Keratinocyte (primary cell): ENCODE results near the gene FKBP5. TPM values are rescaled to one million over a fixed set of nuclear protein-coding genes. Genes with fewer than 3 reads are reported as not detected.

Source experiments
- DNase-seq: peaks from one replicate; pipeline ENCODE4 v3.0.0-alpha.2; 2011; ENCODE audit warnings: low read depth, missing footprints, low spot score
- FAIRE-seq: peaks from 2 replicates; lab custom pipeline; 2011; peaks lifted over from hg19 to GRCh38; lab: Jason Lieb, UNC
- H2AFZ ChIP-seq: 2 replicates; pipeline ENCODE4 v1.6.0; 2012; ENCODE audit warnings: low read length, control low read depth, inconsistent platforms; ENCODE audit not compliant: control insufficient read depth
- H3K27ac ChIP-seq: 2 replicates; pipeline ENCODE4 v1.5.1; 2011; ENCODE audit warnings: low read length; ENCODE audit not compliant: control insufficient read depth, insufficient read depth
- H3K27me3 ChIP-seq: 3 replicates; pipeline ENCODE4 v1.6.0; 2011; ENCODE audit warnings: low read length; ENCODE audit not compliant: control insufficient read depth, insufficient read depth; ENCODE audit errors: extremely low read depth
- H3K36me3 ChIP-seq, 2 experiments: 2 replicates in 1 of 2; 3 replicates in 1 of 2; pipeline ENCODE4 v1.5.1; 2011; ENCODE audit warnings: low read length in 2 of 2, mild to moderate bottlenecking in 1 of 2; ENCODE audit not compliant: control insufficient read depth in 2 of 2, insufficient read depth in 2 of 2; ENCODE audit errors: extremely low read depth in 1 of 2
- H3K4me1 ChIP-seq: 3 replicates; pipeline ENCODE4 v1.5.1; 2011; ENCODE audit warnings: low read length; ENCODE audit not compliant: control insufficient read depth, insufficient read depth; ENCODE audit errors: extremely low read depth
- H3K4me2 ChIP-seq: 3 replicates; pipeline ENCODE4 v1.6.0; 2011; ENCODE audit warnings: low read depth, low read length; ENCODE audit not compliant: control insufficient read depth, insufficient read depth; ENCODE audit errors: extremely low read depth
- H3K4me3 ChIP-seq, 3 experiments: fragments of 200-600 bp in 1 of 3; sonication (generic) in 1 of 3; 2 replicates in 2 of 3; 3 replicates in 1 of 3; pipeline ENCODE4 v1.5.1; 2011 to 2016; ENCODE audit warnings: low read length in 3 of 3, mild to moderate bottlenecking in 3 of 3, control low read depth in 2 of 3, inconsistent platforms in 1 of 3, low read depth in 1 of 3, mixed read lengths in 1 of 3, mixed run types in 1 of 3, moderate library complexity in 1 of 3; ENCODE audit not compliant: control insufficient read depth in 2 of 3, insufficient read depth in 2 of 3; ENCODE audit errors: extremely low read depth in 1 of 3
- H3K79me2 ChIP-seq: 2 replicates; pipeline ENCODE4 v1.6.0; 2012; ENCODE audit warnings: low read length; ENCODE audit not compliant: control insufficient read depth, insufficient read depth
- H3K9ac ChIP-seq: 3 replicates; pipeline ENCODE4 v1.6.0; 2011; ENCODE audit warnings: low read length; ENCODE audit not compliant: control insufficient read depth, insufficient read depth; ENCODE audit errors: extremely low read depth
- H3K9me1 ChIP-seq: 3 replicates; pipeline ENCODE4 v1.6.0; 2011; ENCODE audit warnings: low read length; ENCODE audit not compliant: control insufficient read depth, insufficient read depth; ENCODE audit errors: extremely low read depth
- H3K9me3 ChIP-seq: 2 replicates; pipeline ENCODE4 v1.5.1; 2012; ENCODE audit warnings: low read depth, low read length; ENCODE audit not compliant: control insufficient read depth
- H4K20me1 ChIP-seq: 3 replicates; pipeline ENCODE4 v1.6.0; 2011; ENCODE audit warnings: low read length; ENCODE audit not compliant: control insufficient read depth, insufficient read depth; ENCODE audit errors: extremely low read depth
- EZH2 ChIP-seq: IDR thresholded peaks from one replicate; pipeline ENCODE4 v1.6.1; 2012; ENCODE audit warnings: inconsistent platforms, mild to moderate bottlenecking, low read length, moderate library complexity
- dilution Hi-C: fragments of 300-500 bp; cut with MboI; formaldehyde crosslinking; loops from one replicate; pipeline ENCODE4 v1.7.0; 2020; ENCODE audit warnings: low sequenced_read_pairs; ENCODE audit not compliant: extremely low pct_ligation_motif_present
- polyA plus RNA-seq, 5 experiments: library from polyadenylated mRNA; depleted of rRNA in 3 of 5; stranded (reverse) in 3 of 5; stranded (forward) in 1 of 5; unstranded in 1 of 5; fragments of >200 nt; gene quantifications; 1 replicate in 1 of 5; 2 replicates in 3 of 5; 3 replicates in 1 of 5; pipeline versions ENCODE4 v1.2.1 to v1.2.3, GENCODE V29; 2011 to 2012; ENCODE audit warnings: missing spikeins in 2 of 5, low read depth in 1 of 5, low replicate concordance in 1 of 5
- TF ChIP-seq, protein P1 (sequence below), 3 experiments: IDR thresholded peaks in 1 of 3; conservative IDR thresholded peaks in 1 of 3; optimal IDR thresholded peaks in 1 of 3; 2 replicates in 2 of 3; 3 replicates in 1 of 3; pipeline versions ENCODE3 to v1.5.1; 2011; ENCODE audit warnings: low read length in 3 of 3, mild to moderate bottlenecking in 3 of 3, moderate library complexity in 2 of 3, control low read depth in 1 of 3, inconsistent platforms in 1 of 3; ENCODE audit not compliant: insufficient read depth in 2 of 3; ENCODE audit errors: extremely low read depth in 1 of 3

The FKBP5 gene
- polyA plus RNA-seq, 1 donor (not counting 4 experiments of a cell fraction or from before 2014, with no cell fraction given), result 88.3 TPM

DNA sequence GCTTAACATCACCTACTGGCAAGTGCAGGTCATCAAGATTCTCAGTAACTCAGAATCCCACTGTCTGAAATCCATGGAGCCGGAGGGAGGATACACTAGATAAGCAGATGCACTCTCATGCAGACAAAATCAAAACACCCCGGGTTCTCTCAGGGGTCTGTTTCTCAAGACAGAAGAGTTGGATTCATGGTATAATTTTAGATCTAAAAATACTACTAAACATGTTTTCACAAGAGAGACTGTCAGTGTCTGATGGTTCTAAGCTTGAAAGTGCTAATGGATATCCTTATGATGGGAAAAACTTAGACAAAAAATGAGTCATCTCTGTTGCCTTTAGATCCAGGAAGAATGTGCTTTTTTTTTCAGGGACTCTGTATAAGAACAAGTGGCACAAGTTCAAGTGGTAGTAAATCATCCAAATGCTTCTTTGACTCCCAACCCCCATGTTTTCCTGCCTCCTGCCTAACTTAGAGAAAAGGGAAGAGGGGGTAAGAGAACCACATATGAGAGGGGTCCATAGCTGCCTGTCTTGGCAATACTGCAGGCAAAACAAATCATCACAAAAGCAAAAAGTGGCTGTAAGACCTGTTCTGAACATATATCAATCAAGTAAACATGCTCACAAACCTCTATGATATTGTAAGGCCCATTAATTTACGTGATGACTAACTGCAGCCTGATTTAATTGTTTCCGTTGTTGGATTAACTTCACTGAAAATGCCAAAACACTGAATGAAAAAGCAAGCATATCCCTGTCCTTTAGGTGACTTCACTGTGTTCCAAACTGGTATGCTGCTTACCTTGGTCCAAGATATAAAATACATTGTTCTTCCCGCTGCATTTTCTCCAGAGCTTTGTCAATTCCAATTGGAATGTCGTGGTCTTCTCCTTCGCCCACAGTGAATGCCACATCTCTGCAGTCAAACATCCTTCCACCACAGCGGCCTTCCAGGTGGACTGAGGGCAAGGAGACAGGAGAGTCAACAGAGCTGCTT is 92.0 kb downstream of the FKBP5 start:
- no peak overlapping the region for H3K4me3 ChIP-seq
- peak overlapping the region; percentile 58 for H3K27ac ChIP-seq
- peaks cover 4% of the 10 kb centered on the region for H3K9me1 ChIP-seq
- no peak overlapping the region for H2AFZ ChIP-seq
- H3K9me3 ChIP-seq, result no peaks in the 10 kb centered on the region
- TF ChIP-seq, protein P1, sequence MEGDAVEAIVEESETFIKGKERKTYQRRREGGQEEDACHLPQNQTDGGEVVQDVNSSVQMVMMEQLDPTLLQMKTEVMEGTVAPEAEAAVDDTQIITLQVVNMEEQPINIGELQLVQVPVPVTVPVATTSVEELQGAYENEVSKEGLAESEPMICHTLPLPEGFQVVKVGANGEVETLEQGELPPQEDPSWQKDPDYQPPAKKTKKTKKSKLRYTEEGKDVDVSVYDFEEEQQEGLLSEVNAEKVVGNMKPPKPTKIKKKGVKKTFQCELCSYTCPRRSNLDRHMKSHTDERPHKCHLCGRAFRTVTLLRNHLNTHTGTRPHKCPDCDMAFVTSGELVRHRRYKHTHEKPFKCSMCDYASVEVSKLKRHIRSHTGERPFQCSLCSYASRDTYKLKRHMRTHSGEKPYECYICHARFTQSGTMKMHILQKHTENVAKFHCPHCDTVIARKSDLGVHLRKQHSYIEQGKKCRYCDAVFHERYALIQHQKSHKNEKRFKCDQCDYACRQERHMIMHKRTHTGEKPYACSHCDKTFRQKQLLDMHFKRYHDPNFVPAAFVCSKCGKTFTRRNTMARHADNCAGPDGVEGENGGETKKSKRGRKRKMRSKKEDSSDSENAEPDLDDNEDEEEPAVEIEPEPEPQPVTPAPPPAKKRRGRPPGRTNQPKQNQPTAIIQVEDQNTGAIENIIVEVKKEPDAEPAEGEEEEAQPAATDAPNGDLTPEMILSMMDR (optimal IDR thresholded peaks at IDR 0.05 in 1 of 3, IDR thresholded peaks at IDR 0.05 in 1 of 3, conservative IDR thresholded peaks at IDR 0.05 in 1 of 3; ENCODE audit: extremely low read depth in 1 of 3, insufficient read depth in 2 of 3, low read length in 3 of 3), result no peak
- TF ChIP-seq EZH2, result no peak
- peaks cover 41% of the 10 kb centered on the region for H3K4me1 ChIP-seq
- peaks cover 3 to 11% of the 10 kb centered on the region in 2 experiments for H3K36me3 ChIP-seq
- dilution Hi-C loops, result loop anchor here (5.0 kb wide), 1 partner anchor 106 kb away; no protein-coding TSS in a partner anchor
- peak overlapping the region; percentile 28 for H3K9ac ChIP-seq
- DNase-seq, result no peak
- peak; percentile 78 for FAIRE-seq
- peak overlapping the region; percentile 37 for H3K4me2 ChIP-seq
- H3K27me3 ChIP-seq, result no peaks in the 10 kb centered on the region
- H3K79me2 ChIP-seq, result peaks cover 23% of the 10 kb centered on the region
- no peaks in the 10 kb centered on the region for H4K20me1 ChIP-seq

DNA sequence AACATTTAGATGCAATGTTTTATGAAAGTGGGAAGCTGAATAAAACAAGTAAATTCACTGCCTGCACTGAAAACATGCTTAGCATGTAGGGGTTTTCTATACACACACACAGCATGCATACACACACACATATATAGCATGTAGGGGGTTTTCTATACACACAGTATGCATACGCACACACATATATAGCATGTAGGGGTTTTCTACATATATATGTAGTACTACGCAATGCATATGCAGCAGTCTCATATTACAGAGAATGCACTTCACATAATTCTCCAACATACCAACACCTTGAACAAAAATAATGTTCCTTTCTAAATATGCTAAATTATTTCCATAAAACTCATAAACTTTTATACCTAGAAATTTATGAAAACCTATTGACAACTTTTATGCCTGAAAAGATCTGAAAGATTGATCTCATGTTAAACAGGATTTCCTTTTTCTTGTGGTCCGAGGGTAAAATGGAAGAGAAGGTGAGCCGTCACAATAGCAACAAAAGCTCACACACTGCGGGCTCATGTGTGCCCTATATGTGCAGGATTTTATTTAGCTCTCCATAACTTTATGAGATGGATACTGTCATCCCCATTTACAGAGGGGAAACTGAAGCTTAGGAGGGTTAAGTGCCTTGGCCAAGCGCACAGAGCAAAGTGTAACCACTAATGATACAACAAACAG is 94.1 kb downstream of the FKBP5 start:
- Histone ChIP-seq H3K9me1 (peaks cover 4% of the 10 kb centered on the region), H2AFZ (no peak overlapping the region), H3K79me2 (peaks cover 19% of the 10 kb centered on the region), H3K4me1 (peaks cover 22% of the 10 kb centered on the region), H3K9me3 (no peaks in the 10 kb centered on the region), H3K4me3 (no peak overlapping the region), H3K27me3 (no peaks in the 10 kb centered on the region), H3K27ac (no peak overlapping the region), H3K36me3 (peaks cover 3 to 11% of the 10 kb centered on the region in 2 experiments), H3K4me2 (no peak overlapping the region), H3K9ac (no peak overlapping the region), H4K20me1 (no peaks in the 10 kb centered on the region)
- DNase-seq (no peak), FAIRE-seq (no peak)
- dilution Hi-C loops, result loop anchor here (5.0 kb wide), 1 partner anchor 108 kb away; no protein-coding TSS in a partner anchor
- TF ChIP-seq, protein P1 (optimal IDR thresholded peaks at IDR 0.05 in 1 of 3, IDR thresholded peaks at IDR 0.05 in 1 of 3, conservative IDR thresholded peaks at IDR 0.05 in 1 of 3; ENCODE audit: extremely low read depth in 1 of 3, insufficient read depth in 2 of 3, low read length in 3 of 3), result no peak
- TF ChIP-seq EZH2, result no peak
